C4-2B (cell line): ENCODE results near the gene OSBPL7.

Source experiments
- H3K27ac ChIP-seq: fragments of 450-650 bp; 2 replicates; pipeline ENCODE4 v1.5.1; 2017
- ZFX ChIP-seq: fragments of 450-650 bp; IDR thresholded peaks from 2 replicates; pipeline ENCODE4 v1.6.1; 2017
- TF ChIP-seq, protein P1 (sequence below): fragments of 450-650 bp; conservative IDR thresholded peaks from 2 replicates; pipeline ENCODE4 v1.5.1; 2017; ENCODE audit warnings: mild to moderate bottlenecking

Gene OSBPL7

DNA sequence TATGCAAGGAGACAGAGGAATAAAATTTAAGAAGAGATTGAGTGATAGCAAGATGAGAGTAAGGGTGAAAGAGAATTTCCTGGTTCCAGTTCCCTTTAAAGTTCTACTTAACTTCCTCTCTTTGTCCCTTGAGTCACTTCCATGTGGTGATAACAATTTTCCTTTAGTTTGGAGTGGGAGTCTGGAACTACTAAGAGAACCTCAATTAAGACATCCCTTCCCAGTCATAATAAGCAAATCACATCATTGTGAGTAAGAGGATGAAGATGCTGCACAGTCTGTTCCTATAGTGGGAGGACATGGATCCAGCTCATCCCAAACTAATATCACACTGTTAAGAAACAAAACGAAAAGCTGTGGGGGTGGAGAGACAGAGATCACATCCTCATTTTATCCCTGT lies 64.2 kb downstream of the OSBPL7 start:
- TF ChIP-seq ZFX = no peak
- TF ChIP-seq, protein P1, sequence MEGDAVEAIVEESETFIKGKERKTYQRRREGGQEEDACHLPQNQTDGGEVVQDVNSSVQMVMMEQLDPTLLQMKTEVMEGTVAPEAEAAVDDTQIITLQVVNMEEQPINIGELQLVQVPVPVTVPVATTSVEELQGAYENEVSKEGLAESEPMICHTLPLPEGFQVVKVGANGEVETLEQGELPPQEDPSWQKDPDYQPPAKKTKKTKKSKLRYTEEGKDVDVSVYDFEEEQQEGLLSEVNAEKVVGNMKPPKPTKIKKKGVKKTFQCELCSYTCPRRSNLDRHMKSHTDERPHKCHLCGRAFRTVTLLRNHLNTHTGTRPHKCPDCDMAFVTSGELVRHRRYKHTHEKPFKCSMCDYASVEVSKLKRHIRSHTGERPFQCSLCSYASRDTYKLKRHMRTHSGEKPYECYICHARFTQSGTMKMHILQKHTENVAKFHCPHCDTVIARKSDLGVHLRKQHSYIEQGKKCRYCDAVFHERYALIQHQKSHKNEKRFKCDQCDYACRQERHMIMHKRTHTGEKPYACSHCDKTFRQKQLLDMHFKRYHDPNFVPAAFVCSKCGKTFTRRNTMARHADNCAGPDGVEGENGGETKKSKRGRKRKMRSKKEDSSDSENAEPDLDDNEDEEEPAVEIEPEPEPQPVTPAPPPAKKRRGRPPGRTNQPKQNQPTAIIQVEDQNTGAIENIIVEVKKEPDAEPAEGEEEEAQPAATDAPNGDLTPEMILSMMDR = no peak
- no peak overlapping the region for H3K27ac ChIP-seq
